HG03175 (cell line): ENCODE results near the gene TOGARAM1.
A peak's percentile ranks its signal among the peaks of the same experiment; 100 is the strongest.
"Not testable (repeated sequence)": the region's sequence is repeated elsewhere in the genome, so short reads cannot be mapped to it uniquely, and the experiment has no call there.

ENCODE experiments used
- ATAC-seq: cut with Tn5 transposase; IDR thresholded peaks from one replicate; pipeline ENCODE4 v1.9.1; 2021; ENCODE audit warnings: mild to moderate bottlenecking, moderate library complexity; ENCODE audit not compliant: unreplicated experiment

The TOGARAM1 gene

GRCh38 chr14:45039390-45039789 is 77.4 kb downstream of the TOGARAM1 start:
- no peak for ATAC-seq

- ATAC-seq = no peak
These were observed 79.7 kb downstream of the TOGARAM1 start for GRCh38 chr14:45041641-45042040.

GRCh38 chr14:45044638-45045037 is 82.6 kb downstream of the TOGARAM1 start:
- ATAC-seq = no peak

- ATAC-seq = no peak
These were observed 86.4 kb downstream of the TOGARAM1 start for GRCh38 chr14:45048385-45048784.

GRCh38 chr14:45051180-45051579 is 89.2 kb downstream of the TOGARAM1 start:
- ATAC-seq = no peak

GRCh38 chr14:45051896-45052295 is 89.9 kb downstream of the TOGARAM1 start:
- ATAC-seq = no peak

- no peak for ATAC-seq
These were observed 95.4 kb downstream of the TOGARAM1 start for GRCh38 chr14:45057349-45057748.

- no peak for ATAC-seq
These were observed 95.9 kb downstream of the TOGARAM1 start for GRCh38 chr14:45057881-45058364.

- no peak for ATAC-seq
These were observed 98.6 kb downstream of the TOGARAM1 start for GRCh38 chr14:45060551-45060950.

GRCh38 chr14:45065540-45065939 is 103.5 kb downstream of the TOGARAM1 start:
- no peak for ATAC-seq

GRCh38 chr14:45065956-45066355 is 104.0 kb downstream of the TOGARAM1 start:
- no peak for ATAC-seq

GRCh38 chr14:45066667-45067066 is 104.7 kb downstream of the TOGARAM1 start:
- ATAC-seq = no peak

GRCh38 chr14:45068396-45068795 is 106.4 kb downstream of the TOGARAM1 start:
- no peak for ATAC-seq

GRCh38 chr14:45070215-45070614 is 108.2 kb downstream of the TOGARAM1 start:
- no peak for ATAC-seq

- no peak for ATAC-seq
These were observed 110.1 kb downstream of the TOGARAM1 start for GRCh38 chr14:45072126-45072525.

GRCh38 chr14:45073231-45073879 is 111.4 kb downstream of the TOGARAM1 start:
- ATAC-seq = no peak

- no peak for ATAC-seq
These were observed 116.3 kb downstream of the TOGARAM1 start for GRCh38 chr14:45078323-45078722.

GRCh38 chr14:45080416-45080968 is 118.5 kb downstream of the TOGARAM1 start:
- ATAC-seq = not testable (repeated sequence)

GRCh38 chr14:45081096-45081495 is 119.1 kb downstream of the TOGARAM1 start:
- not testable (repeated sequence) for ATAC-seq

- ATAC-seq = no peak
These were observed 120.4 kb downstream of the TOGARAM1 start for GRCh38 chr14:45082420-45082819.

- peak; percentile 8 for ATAC-seq
These were observed 121.6 kb downstream of the TOGARAM1 start for GRCh38 chr14:45083617-45083975.

- peak; percentile 97 for ATAC-seq
These were observed 122.2 kb downstream of the TOGARAM1 start, which contains the start of gene PRPF39 for GRCh38 chr14:45083976-45084722. TSS of gene PRPF39 (plus strand) at chr14:45084116. CDS start at chr14:45095240, 11,124 bp downstream.
